CD14-positive monocyte (primary cell): ENCODE data around the gene NLRP7. TPM values are rescaled to one million over a fixed set of nuclear protein-coding genes. Genes with fewer than 3 reads are reported as not detected.
"Not testable (repeated sequence)": the region's sequence is repeated elsewhere in the genome, so short reads cannot be mapped to it uniquely, and the experiment has no call there.

Experiments
- DNase-seq, 3 donors: peaks; one replicate each; pipeline ENCODE4 v3.0.0-alpha.2; 2011 to 2022
- H2AFZ ChIP-seq: 2 replicates; pipeline ENCODE4 v1.6.0; 2012; ENCODE audit warnings: mild to moderate bottlenecking, low read depth, low read length, inconsistent platforms; ENCODE audit not compliant: insufficient read depth, poor library complexity, severe bottlenecking
- H3K27ac ChIP-seq, 2 donors: 1 replicate in 1 of 2; 2 replicates in 1 of 2; pipeline ENCODE4 v1.5.1; 2012 to 2013; ENCODE audit warnings: low read length in 2 of 2, control low read depth in 1 of 2, inconsistent platforms in 1 of 2, low read depth in 1 of 2, mild to moderate bottlenecking in 1 of 2
- H3K27me3 ChIP-seq, 2 donors: one replicate each; pipeline versions ENCODE4 v1.6.0 to v1.6.1; 2011 to 2013; ENCODE audit warnings: low read length in 2 of 2; ENCODE audit not compliant: control insufficient read depth in 2 of 2, insufficient read depth in 2 of 2
- H3K36me3 ChIP-seq, 2 donors: replicated peaks in 1 of 2; 1 replicate in 1 of 2; 2 replicates in 1 of 2; pipeline versions ENCODE4 v1.5.1 to v1.6.1; 2012 to 2013; ENCODE audit warnings: low read length in 2 of 2, control low read depth in 1 of 2, inconsistent platforms in 1 of 2, mild to moderate bottlenecking in 1 of 2; ENCODE audit not compliant: insufficient read depth in 2 of 2, control insufficient read depth in 1 of 2
- H3K4me1 ChIP-seq, 2 donors: 1 replicate in 1 of 2; 2 replicates in 1 of 2; pipeline versions ENCODE4 v1.5.1 to v1.6.1; 2012 to 2013; ENCODE audit warnings: low read length in 2 of 2, control low read depth in 1 of 2, inconsistent platforms in 1 of 2, mild to moderate bottlenecking in 1 of 2, moderate library complexity in 1 of 2; ENCODE audit not compliant: insufficient read depth in 2 of 2, control insufficient read depth in 1 of 2
- H3K4me2 ChIP-seq: replicated peaks from 2 replicates; pipeline ENCODE3; 2012; ENCODE audit warnings: low read length, moderate library complexity, mild to moderate bottlenecking; ENCODE audit not compliant: poor library complexity, severe bottlenecking; ENCODE audit errors: extremely low read depth
- H3K4me3 ChIP-seq, 3 experiments: fragments of 200-600 bp in 1 of 3; sonication (generic) in 1 of 3; replicated peaks in 1 of 3; 1 replicate in 2 of 3; 2 replicates in 1 of 3; pipeline ENCODE4 v1.5.1; 2011 to 2013; ENCODE audit warnings: low read length in 3 of 3, mild to moderate bottlenecking in 3 of 3, control low read depth in 2 of 3, low read depth in 2 of 3, inconsistent platforms in 1 of 3, moderate library complexity in 1 of 3
- H3K79me2 ChIP-seq: 2 replicates; pipeline ENCODE4 v1.6.0; 2012; ENCODE audit warnings: mild to moderate bottlenecking, control low read depth, inconsistent platforms, low read length, moderate library complexity; ENCODE audit not compliant: insufficient read depth
- H3K9ac ChIP-seq: 2 replicates; pipeline ENCODE4 v1.6.0; 2017; ENCODE audit warnings: low read length, mild to moderate bottlenecking; ENCODE audit not compliant: insufficient read depth, poor library complexity, severe bottlenecking
- H3K9me3 ChIP-seq, 2 donors: replicated peaks in 1 of 2; 1 replicate in 1 of 2; 2 replicates in 1 of 2; pipeline versions ENCODE4 v1.5.1 to v1.6.1; 2012 to 2013; ENCODE audit warnings: low read length in 2 of 2, control low read depth in 1 of 2; ENCODE audit not compliant: control insufficient read depth in 1 of 2, insufficient read depth in 1 of 2
- H4K20me1 ChIP-seq: 2 replicates; pipeline ENCODE4 v1.6.0; 2012; ENCODE audit warnings: mild to moderate bottlenecking, low read length, control low read depth, moderate library complexity; ENCODE audit not compliant: insufficient read depth
- H3K27ac Mint-ChIP-seq, 7 donors: one replicate each; pipeline ENCODE4 v1.8.0; 2020; ENCODE audit warnings: mild to moderate bottlenecking in 7 of 7, mixed read lengths in 7 of 7, moderate library complexity in 6 of 7, inconsistent platforms in 2 of 7
- H3K27me3 Mint-ChIP-seq, 3 donors: one replicate each; pipeline ENCODE4 v1.8.0; 2021 to 2022; ENCODE audit warnings: low read depth in 3 of 3, mild to moderate bottlenecking in 3 of 3, mixed read lengths in 3 of 3, moderate library complexity in 3 of 3, inconsistent platforms in 1 of 3
- H3K36me3 Mint-ChIP-seq, 2 donors: one replicate each; pipeline ENCODE4 v1.8.0; 2020; ENCODE audit warnings: mixed read lengths in 2 of 2, inconsistent platforms in 1 of 2, mild to moderate bottlenecking in 1 of 2
- H3K4me1 Mint-ChIP-seq: one replicate; pipeline ENCODE4 v1.8.0; 2020; ENCODE audit warnings: mild to moderate bottlenecking, mixed read lengths
- H3K4me3 Mint-ChIP-seq, 2 donors: one replicate each; pipeline ENCODE4 v1.8.0; 2020; ENCODE audit warnings: mild to moderate bottlenecking in 2 of 2, mixed read lengths in 2 of 2, moderate library complexity in 1 of 2
- H3K9me3 Mint-ChIP-seq, 7 donors: one replicate each; pipeline ENCODE4 v1.8.0; 2020 to 2022; ENCODE audit warnings: mixed read lengths in 7 of 7, mild to moderate bottlenecking in 6 of 7, moderate library complexity in 6 of 7, inconsistent platforms in 2 of 7
- CTCF ChIP-seq: fragments of 200-600 bp; IDR thresholded peaks from one replicate; pipeline ENCODE4 v1.8.0; 2022; ENCODE audit warnings: antibody characterized with exemption, mild to moderate bottlenecking
- WGBS: methylation state at CpG from one replicate; pipeline ENCODE4 v1.1.5; 2013; ENCODE audit warnings: missing lambda C conversion rate; ENCODE audit not compliant: insufficient coverage; 5-methylcytosine and 5-hydroxymethylcytosine counted together
- intact Hi-C, 2 donors: fragments of 100-400 bp; cut with micrococcal nuclease; formaldehyde crosslinking; loops; one replicate each; pipeline versions ENCODE4 v1.15.0 to v1.15.1; 2023
- polyA plus RNA-seq, 3 donors: library from polyadenylated mRNA; depleted of rRNA in 1 of 3; unstranded in 2 of 3; stranded (reverse) in 1 of 3; fragments of 300-500 nt in 2 of 3; fragments of >200 nt in 1 of 3; fragmentation: Illumina TruSeq in 2 of 3; gene quantifications; 1 replicate in 2 of 3; 2 replicates in 1 of 3; pipeline ENCODE4 v1.2.3, GENCODE V29; 2012 to 2021

The NLRP7 gene
- polyA plus RNA-seq, 3 donors, result not detected

- H3K27me3 Mint-ChIP-seq, result peaks cover 13 to 23% (median 19%) of the 10 kb centered on the region in 3 donors
- no peak overlapping the region for H3K4me2 ChIP-seq
- H3K79me2 ChIP-seq, result no peaks in the 10 kb centered on the region
- H4K20me1 ChIP-seq, result no peaks in the 10 kb centered on the region
- peaks cover 4 to 10% of the 10 kb centered on the region in 2 donors for H3K9me3 ChIP-seq
- peak overlapping the region in 1 of 7 donors; percentile 30 for H3K27ac Mint-ChIP-seq
- H3K36me3 Mint-ChIP-seq, result no peaks in the 10 kb centered on the region
- no peaks in the 10 kb centered on the region for H3K36me3 ChIP-seq
- H3K27me3 ChIP-seq, result peaks cover 0 to 7% of the 10 kb centered on the region in 2 donors
- 37% methylated on average over 6 of the region's 7 CpGs for WGBS
- H3K9ac ChIP-seq, result no peak overlapping the region
- peaks cover 0 to 9% (median 7%) of the 10 kb centered on the region in 7 donors for H3K9me3 Mint-ChIP-seq
- peak overlapping the region in 1 of 2 donors; percentile 61 for H3K4me3 Mint-ChIP-seq
- no peak for TF ChIP-seq CTCF
- H3K4me1 ChIP-seq, result peaks cover 19 to 26% of the 10 kb centered on the region in 2 donors
- intact Hi-C loops, result no loop called here
- peaks cover 28% of the 10 kb centered on the region for H3K4me1 Mint-ChIP-seq
- H2AFZ ChIP-seq, result no peak overlapping the region
- no peak overlapping the region for H3K4me3 ChIP-seq
- H3K27ac ChIP-seq, result no peak overlapping the region
- peak in 1 of 3 donors; percentile 26 for DNase-seq
These were observed 26.2 kb downstream of the NLRP7 start for GRCh38 chr19:54921082-54921481.

DNA sequence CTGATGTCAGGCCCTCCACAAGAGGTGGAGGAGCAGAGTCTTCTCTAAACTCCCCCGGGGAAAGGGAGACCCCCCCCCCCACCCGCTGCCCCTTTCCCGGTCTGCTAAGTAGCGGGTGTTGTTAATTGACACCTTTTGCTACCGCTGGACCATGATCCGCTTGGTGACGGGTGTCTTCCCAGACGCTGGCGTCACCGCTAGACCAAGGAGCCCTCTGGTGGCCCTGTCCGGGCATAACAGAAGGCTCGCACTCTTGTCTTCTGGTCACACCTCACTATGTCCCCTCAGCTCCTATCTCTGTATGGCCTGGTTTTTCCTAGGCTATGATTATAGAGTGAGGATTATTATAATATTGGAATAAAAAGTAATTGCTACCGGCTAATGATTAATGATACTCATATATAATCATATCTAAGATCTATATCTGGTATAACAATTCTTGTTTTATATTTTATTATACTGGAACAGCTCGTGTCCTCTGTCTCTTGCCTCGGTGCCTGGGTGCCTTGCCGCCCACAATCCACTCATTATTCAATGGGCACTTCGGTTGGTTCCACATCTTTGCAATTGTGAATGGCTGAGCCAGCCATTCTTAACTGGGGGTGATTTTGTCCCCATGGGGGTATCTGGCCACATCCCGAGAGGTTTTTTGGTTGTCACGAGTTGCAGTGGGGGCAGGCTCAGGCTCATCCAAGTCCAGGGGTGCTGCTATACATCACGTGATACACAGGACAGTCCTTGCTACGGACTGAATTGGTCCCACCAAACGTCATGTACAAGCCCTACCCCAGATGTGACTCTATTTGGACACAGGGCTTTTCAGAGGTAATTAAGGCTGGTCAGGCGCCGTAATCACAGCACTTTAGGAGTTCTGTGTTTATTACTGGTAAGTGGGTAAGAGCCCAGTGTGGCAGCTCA is 27.4 kb downstream of the NLRP7 start:
- Mint-ChIP-seq H3K4me1 (peaks cover 28% of the 10 kb centered on the region), H3K27me3 (peaks cover 16 to 30% (median 29%) of the 10 kb centered on the region in 3 donors), H3K4me3 (peak overlapping the region in 1 of 2 donors; percentile 30)
- not testable (repeated sequence) for H3K27ac ChIP-seq, H3K9ac ChIP-seq, H2AFZ ChIP-seq, H4K20me1 ChIP-seq, H3K9me3 ChIP-seq, H3K27ac Mint-ChIP-seq, H3K36me3 ChIP-seq, H3K4me3 ChIP-seq, H3K4me2 ChIP-seq, H3K79me2 ChIP-seq, H3K9me3 Mint-ChIP-seq, H3K36me3 Mint-ChIP-seq
- Histone ChIP-seq H3K4me1 (peaks cover 19 to 26% of the 10 kb centered on the region in 2 donors), H3K27me3 (peaks cover 0 to 12% of the 10 kb centered on the region in 2 donors)
- TF ChIP-seq CTCF, result peak; percentile 51
- intact Hi-C loops, result loop anchor here (5.0 to 10.0 kb wide), 2 partner anchors 38 to 245 kb away; no protein-coding TSS in a partner anchor
- WGBS, result 96% methylated on average over 4 of the region's 24 CpGs
- peak in 2 of 3 donors; percentile 39 to 48 for DNase-seq
